ENCODE measurements around the gene CELF2.

DNA sequence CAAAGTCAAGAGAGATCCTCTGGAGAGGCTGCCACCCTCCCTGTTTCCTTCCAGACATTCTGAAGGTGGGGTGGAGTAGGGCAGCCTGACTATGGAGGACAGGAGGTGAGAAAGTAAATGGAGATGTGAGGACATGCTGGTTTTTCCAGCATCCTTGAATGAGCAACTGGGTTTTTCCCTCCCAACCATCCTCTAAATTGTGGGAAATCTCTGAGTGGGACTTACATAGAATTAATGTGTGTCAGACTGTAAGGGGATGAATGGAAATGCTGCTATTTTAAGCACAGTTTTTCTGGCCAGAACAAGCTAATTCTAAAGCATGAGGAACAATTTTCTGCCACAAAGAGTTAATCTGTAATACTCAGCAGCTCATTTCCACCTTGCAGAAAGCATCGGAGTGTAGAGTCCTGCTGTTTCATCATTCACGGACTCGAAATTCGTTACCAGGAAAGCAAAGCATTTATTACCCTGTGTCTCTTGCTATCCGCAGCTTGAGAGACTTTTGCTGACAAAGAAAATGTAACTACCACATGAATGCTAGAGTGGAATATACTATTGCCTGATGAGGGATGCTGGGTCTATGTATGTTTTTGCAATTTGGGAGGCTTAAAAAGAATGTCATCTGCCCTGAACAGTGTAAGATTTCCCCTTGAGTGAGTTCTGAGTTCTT, 213.0 kb downstream of the CELF2 start:
- TF ChIP-seq POLR2A (IDR thresholded peaks at IDR 0.05) (no peak), EP300 (IDR thresholded peaks at IDR 0.05) (no peak)
- TF ChIP-seq, protein P1, sequence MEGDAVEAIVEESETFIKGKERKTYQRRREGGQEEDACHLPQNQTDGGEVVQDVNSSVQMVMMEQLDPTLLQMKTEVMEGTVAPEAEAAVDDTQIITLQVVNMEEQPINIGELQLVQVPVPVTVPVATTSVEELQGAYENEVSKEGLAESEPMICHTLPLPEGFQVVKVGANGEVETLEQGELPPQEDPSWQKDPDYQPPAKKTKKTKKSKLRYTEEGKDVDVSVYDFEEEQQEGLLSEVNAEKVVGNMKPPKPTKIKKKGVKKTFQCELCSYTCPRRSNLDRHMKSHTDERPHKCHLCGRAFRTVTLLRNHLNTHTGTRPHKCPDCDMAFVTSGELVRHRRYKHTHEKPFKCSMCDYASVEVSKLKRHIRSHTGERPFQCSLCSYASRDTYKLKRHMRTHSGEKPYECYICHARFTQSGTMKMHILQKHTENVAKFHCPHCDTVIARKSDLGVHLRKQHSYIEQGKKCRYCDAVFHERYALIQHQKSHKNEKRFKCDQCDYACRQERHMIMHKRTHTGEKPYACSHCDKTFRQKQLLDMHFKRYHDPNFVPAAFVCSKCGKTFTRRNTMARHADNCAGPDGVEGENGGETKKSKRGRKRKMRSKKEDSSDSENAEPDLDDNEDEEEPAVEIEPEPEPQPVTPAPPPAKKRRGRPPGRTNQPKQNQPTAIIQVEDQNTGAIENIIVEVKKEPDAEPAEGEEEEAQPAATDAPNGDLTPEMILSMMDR (IDR thresholded peaks at IDR 0.05) = no peak
